Fibroblast of mammary gland (primary cell): ENCODE measurements around the gene TRAPPC6A.

ENCODE experiments used
- DNase-seq: peaks from one replicate; pipeline ENCODE4 v3.0.0-alpha.2; 2010; ENCODE audit warnings: low read depth
- H3K4me3 ChIP-seq: 2 replicates; pipeline ENCODE4 v1.5.1; 2011; ENCODE audit warnings: low read depth, mild to moderate bottlenecking, low read length, moderate library complexity; ENCODE audit not compliant: control insufficient read depth
- CTCF ChIP-seq: conservative IDR thresholded peaks from 2 replicates; pipeline ENCODE4 v1.5.1; 2011; ENCODE audit warnings: low read depth, low read length, inconsistent platforms; ENCODE audit not compliant: control insufficient read depth, insufficient read depth

Gene TRAPPC6A

DNA sequence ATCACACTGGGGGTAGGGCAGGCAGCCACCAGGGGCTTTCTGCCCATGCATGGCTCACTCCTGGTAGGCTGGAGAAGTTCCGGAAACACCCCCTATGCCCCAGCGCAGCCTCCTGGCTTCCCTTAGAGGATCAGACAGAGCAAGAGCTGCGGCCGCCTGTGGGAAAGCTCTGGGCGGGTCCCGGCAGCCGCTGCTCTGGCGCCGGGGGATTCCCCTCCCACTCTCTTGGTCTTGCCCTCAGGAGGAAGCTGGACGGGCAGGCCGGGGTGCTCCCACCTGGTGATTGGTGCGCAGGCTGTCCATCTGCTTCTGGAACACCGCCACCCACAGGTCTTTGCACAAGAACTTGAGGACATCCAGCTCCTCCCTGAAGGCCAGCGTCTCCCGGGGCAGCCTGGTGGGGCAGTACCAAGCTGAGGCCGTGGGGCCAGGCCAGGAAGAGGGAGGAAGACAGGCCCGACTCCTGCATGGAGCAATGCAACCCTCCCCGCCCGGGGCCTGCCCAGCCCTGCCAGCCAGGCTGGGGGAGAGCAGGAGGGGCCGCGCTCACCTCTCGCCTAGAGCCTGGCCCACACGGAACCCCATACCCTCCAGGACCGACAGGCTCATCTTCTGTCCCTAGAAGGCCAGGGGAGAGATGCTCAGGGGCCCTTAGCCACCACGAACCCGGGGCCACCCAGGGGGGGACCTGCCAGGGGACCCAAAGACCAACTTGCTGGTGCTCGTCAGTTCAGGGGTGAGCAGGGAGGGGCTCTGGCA, 13.3 kb downstream of the TRAPPC6A start:
- DNase-seq, result peak; percentile 55
- TF ChIP-seq CTCF, result no peak
- no peak overlapping the region for H3K4me3 ChIP-seq

DNA sequence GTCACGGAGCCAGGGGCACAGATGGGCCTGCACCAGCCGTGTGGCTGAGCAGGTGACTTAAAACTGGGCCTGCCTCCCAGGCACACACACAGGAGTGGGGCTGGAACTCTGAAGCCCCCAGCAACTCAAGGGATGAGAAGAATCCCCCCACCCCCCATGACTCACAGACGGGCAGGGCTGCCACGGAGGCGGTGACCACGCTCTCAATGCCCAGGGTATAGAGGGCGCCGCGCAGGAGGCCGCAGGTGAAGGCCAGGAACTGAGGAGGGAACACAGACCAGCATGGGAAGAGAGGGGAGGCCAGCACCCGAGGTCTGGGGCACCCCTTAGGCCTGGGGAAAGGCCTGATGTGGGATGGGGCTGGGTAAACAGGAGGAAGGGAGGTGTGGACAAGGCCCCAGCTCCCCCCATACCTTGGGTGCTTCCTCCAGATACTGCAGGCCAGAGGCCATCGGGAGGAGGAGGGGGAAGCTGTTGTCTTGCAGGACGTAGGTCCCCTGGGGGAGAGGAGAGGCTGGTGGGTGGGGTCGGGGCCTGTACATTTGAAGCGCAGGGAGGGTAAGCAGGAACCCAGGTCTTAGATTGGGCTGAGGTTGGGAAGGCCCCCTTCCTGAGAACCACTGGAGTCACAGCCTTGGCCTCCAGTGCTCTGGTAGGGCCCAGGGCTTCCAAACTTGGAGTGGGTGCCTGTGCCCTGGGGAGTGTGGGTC, 14.1 kb downstream of the TRAPPC6A start:
- H3K4me3 ChIP-seq, result no peak overlapping the region
- TF ChIP-seq CTCF, result no peak
- DNase-seq, result no peak

DNA sequence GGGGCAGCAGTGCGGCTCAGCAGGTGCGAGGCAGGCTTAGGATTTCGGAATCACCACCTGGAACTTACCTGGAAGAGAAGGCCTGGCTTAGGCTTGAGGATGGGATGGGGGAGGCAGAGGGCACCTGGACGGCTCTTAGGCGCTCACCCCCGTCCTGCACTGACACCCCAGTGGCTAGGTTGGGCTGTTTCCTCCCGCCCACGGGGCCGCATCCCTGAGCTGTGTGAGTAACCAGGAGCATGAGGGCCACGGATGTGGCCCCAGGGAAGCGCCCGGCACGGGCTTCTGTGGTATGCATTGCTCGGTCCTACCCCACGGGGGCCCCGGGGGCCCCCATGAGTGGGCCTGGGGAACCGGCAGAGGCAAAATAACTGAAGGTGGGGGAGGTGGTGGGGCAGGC, 14.9 kb downstream of the TRAPPC6A start:
- no peak overlapping the region for H3K4me3 ChIP-seq
- DNase-seq, result no peak

DNA sequence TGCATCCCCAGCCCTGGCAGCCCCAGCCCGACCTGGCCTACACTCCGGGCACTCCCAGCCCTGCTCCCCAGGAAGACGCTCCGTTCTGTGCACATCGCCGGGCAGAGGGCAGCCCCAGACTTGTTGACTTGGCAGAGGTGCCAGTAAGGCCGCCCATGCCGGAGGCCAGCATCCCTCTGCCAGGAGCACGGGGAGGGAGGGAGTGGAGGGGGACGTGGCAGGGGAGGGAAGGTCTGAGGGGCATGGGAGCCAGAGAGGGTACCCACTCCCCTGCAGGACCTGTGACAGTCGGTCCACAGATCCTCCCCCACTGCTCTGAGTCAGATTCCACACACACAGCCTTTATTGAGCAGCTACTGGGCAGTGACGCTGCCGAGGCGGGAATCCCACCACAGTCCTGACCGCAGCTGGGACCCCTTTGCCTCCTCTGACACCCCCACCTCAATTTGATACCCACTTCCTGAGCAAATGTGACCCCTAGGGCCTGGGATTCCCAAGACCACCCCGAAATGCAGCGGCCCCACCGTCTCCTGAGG, 15.4 kb downstream of the TRAPPC6A start:
- TF ChIP-seq CTCF, result no peak
- H3K4me3 ChIP-seq, result no peak overlapping the region
- no peak for DNase-seq

More for the DNA sequence above, 14.9 kb downstream of the TRAPPC6A start:
- no peak for TF ChIP-seq CTCF

DNA sequence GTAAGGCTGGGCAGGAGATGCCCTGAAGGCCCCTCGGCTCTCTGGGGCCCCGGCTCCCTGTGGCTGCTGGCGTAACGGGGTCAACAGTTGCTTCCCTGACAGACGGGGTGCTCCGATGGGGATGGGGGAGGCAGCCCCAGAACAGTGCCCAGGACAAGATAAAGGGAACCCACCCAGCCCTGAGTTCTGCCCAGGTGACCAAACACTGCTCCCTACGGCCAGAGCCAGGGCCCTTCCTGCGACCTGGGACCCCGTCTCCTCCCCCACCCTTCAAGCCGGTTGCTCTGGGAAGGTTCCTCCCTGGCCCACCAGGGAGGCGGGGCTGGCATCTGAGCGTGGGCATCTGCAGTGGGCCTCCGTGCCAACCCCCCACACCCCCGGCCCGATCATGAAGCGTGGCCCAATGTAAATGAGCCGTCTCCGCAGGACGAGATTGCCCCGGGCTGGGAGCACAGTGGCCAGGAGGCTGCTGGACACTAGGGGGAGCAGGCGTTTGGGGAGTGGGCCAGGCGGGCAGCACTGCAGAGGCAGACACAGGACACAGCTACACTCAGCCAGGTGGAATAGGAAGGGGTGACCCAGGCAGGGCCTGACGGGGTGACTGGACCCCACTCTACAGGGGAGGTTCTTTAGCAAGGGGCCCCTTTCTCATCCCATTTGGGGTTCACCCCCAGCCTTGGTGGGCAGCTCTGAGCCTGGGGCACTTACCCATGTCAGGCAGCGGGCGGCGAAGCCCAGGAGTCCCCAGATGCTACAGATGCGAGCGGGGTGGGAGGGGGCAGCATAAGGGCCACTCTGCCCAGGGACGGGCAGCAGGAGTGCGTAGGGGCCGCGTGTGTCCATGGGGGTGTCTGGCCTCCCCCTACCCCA, 16.1 kb downstream of the TRAPPC6A start:
- peak; percentile 55 for TF ChIP-seq CTCF
- H3K4me3 ChIP-seq, result no peak overlapping the region
- peak; percentile 28 for DNase-seq
